HCT116 (cell line): Measurements from ENCODE around the gene FGF19. TPM values are rescaled to one million over a fixed set of nuclear protein-coding genes. Genes with fewer than 3 reads are reported as not detected.
A peak's percentile ranks its signal among the peaks of the same experiment; 100 is the strongest.

Experiments used
- ATAC-seq: fragments of 200-7000 bp; cut with Tn5 transposase; 2 replicates; pipeline ENCODE4 v1.9.1; 2020; ENCODE audit warnings: mild to moderate bottlenecking, moderate library complexity
- BruUV-seq: library from RNA; stranded (reverse); fragments of 400-500 nt; replicated peaks from 2 replicates; lab custom pipeline; 2021; lab: Mats Ljungman, UMichigan
- CTCF ChIA-PET: fragments of 300-600 bp; sonication (Branson Sonifier 250); formaldehyde crosslinking; loops from one replicate; lab custom pipeline; 2021; ENCODE audit warnings: antibody characterized with exemption; lab: Charles Lee
- POLR2A ChIA-PET: fragments of 300-600, 350-600 bp; sonication (Branson Sonifier 250); formaldehyde crosslinking; loops from one replicate; lab custom pipeline; 2021; ENCODE audit warnings: antibody characterized with exemption; lab: Charles Lee
- RAD21 ChIA-PET, 2 experiments: fragments of 300-600 bp; sonication (Branson Sonifier 250); formaldehyde crosslinking; loops; one replicate each; lab custom pipeline; 2023; ENCODE audit warnings: low total read pairs in 2 of 2; ENCODE audit not compliant: uncharacterized antibody in 2 of 2, unreplicated experiment in 2 of 2, low non-redundant PET in 1 of 2; lab: Charles Lee
- DNase-seq: peaks from one replicate; pipeline ENCODE4 v3.0.0-alpha.2; 2010; ENCODE audit warnings: low read depth, low spot score
- H2AFZ ChIP-seq: fragments of 200-600 bp; shearing (Covaris generic), sonication (generic); 2 replicates; pipeline ENCODE4 v1.6.1; 2017; ENCODE audit warnings: low read depth, mixed run types, mixed read lengths, antibody characterized with exemption, low read length; ENCODE audit not compliant: poor library complexity, severe bottlenecking
- H3K27ac ChIP-seq: 2 replicates; pipeline ENCODE4 v1.5.1; 2012; ENCODE audit warnings: low read depth, low read length
- H3K27me3 ChIP-seq: fragments of 200-600 bp; sonication (generic); 2 replicates; pipeline ENCODE4 v1.6.1; 2016; ENCODE audit warnings: mixed run types, low read length, mixed read lengths; ENCODE audit not compliant: insufficient read depth
- H3K36me3 ChIP-seq, 2 experiments: fragments of 200-500 bp in 1 of 2; fragments of 200-600 bp in 1 of 2; sonication (Bioruptor generic) in 1 of 2; sonication (generic) in 1 of 2; 2 replicates each; pipeline versions ENCODE4 v1.5.1 to v1.6.1; 2014 to 2016; ENCODE audit warnings: low read length in 2 of 2, inconsistent platforms in 1 of 2, mixed read lengths in 1 of 2, mixed run types in 1 of 2; ENCODE audit not compliant: insufficient read depth in 2 of 2, control insufficient read depth in 1 of 2
- H3K4me1 ChIP-seq, 2 experiments: fragments of 200-600 bp in 1 of 2; sonication (generic) in 1 of 2; 2 replicates each; pipeline versions ENCODE4 v1.5.1 to v1.6.1; 2012 to 2017; ENCODE audit warnings: low read length in 2 of 2, inconsistent platforms in 1 of 2, mild to moderate bottlenecking in 1 of 2, mixed read lengths in 1 of 2, mixed run types in 1 of 2, moderate library complexity in 1 of 2; ENCODE audit not compliant: insufficient read depth in 2 of 2, control insufficient read depth in 1 of 2
- H3K4me2 ChIP-seq: fragments of 200-600 bp; sonication (generic); 2 replicates; pipeline ENCODE4 v1.6.1; 2017; ENCODE audit warnings: mixed run types, low read length, mixed read lengths
- H3K4me3 ChIP-seq, 2 experiments: fragments of 200-600 bp in 1 of 2; sonication (generic) in 1 of 2; replicated peaks in 1 of 2; 2 replicates each; pipeline ENCODE4 v1.5.1; 2011 to 2016; ENCODE audit warnings: low read length in 2 of 2, control low read depth in 1 of 2, low read depth in 1 of 2, mild to moderate bottlenecking in 1 of 2, mixed read lengths in 1 of 2, mixed run types in 1 of 2
- H3K79me2 ChIP-seq: fragments of 200-600 bp; sonication (generic); 2 replicates; pipeline ENCODE4 v1.6.1; 2017; ENCODE audit warnings: mild to moderate bottlenecking, mixed run types, low read length, moderate library complexity, mixed read lengths; ENCODE audit not compliant: insufficient read depth
- H3K9ac ChIP-seq: fragments of 200-600 bp; sonication (generic); 2 replicates; pipeline ENCODE4 v1.6.1; 2016; ENCODE audit warnings: low read length, mixed read lengths
- H3K9me2 ChIP-seq: fragments of 200-600 bp; sonication (generic), shearing (Covaris generic); 2 replicates; pipeline ENCODE4 v1.6.1; 2017; ENCODE audit warnings: mixed run types, mild to moderate bottlenecking, moderate library complexity; ENCODE audit not compliant: insufficient read depth
- H3K9me3 ChIP-seq, 2 experiments: fragments of 200-500 bp in 1 of 2; fragments of 200-600 bp in 1 of 2; sonication (Bioruptor generic) in 1 of 2; sonication (generic) in 1 of 2; 2 replicates each; pipeline ENCODE4 v1.6.1; 2014 to 2017; ENCODE audit warnings: low read length in 2 of 2, mixed read lengths in 2 of 2, inconsistent platforms in 1 of 2, low read depth in 1 of 2, mild to moderate bottlenecking in 1 of 2, mixed run types in 1 of 2, moderate library complexity in 1 of 2; ENCODE audit not compliant: control insufficient read depth in 1 of 2, insufficient read depth in 1 of 2
- H4K20me1 ChIP-seq: fragments of 200-600 bp; sonication (generic), shearing (Covaris generic); 2 replicates; pipeline ENCODE4 v1.6.1; 2017; ENCODE audit warnings: mixed run types, mild to moderate bottlenecking, moderate library complexity; ENCODE audit not compliant: insufficient read depth
- CTCF ChIP-seq, 3 experiments: fragments of 200-600 bp in 1 of 3; sonication (generic) in 1 of 3; IDR thresholded peaks in 2 of 3; conservative IDR thresholded peaks in 1 of 3; 2 replicates each; pipeline ENCODE4 v1.5.1; 2012 to 2017; ENCODE audit warnings: low read depth in 2 of 3, low read length in 2 of 3, antibody characterized with exemption in 1 of 3, borderline replicate concordance in 1 of 3, control low read depth in 1 of 3, mild to moderate bottlenecking in 1 of 3, mixed read lengths in 1 of 3, mixed run types in 1 of 3, moderate library complexity in 1 of 3; ENCODE audit not compliant: insufficient read depth in 1 of 3
- POLR2A ChIP-seq: IDR thresholded peaks from 2 replicates; pipeline ENCODE4 v1.7.0; 2011; ENCODE audit warnings: borderline replicate concordance; ENCODE audit not compliant: insufficient read depth, insufficient read length; ENCODE audit errors: extremely low read depth
- RAD21 ChIP-seq: IDR thresholded peaks from 2 replicates; pipeline ENCODE4 v1.6.1; 2012; ENCODE audit warnings: low read depth, mild to moderate bottlenecking
- intact Hi-C: fragments of 100-400 bp; cut with micrococcal nuclease; formaldehyde crosslinking; loops from 2 replicates; pipeline ENCODE4 v1.10.0; 2022
- total RNA-seq: library from RNA; stranded (reverse); gene quantifications from one replicate; pipeline ENCODE4 v1.2.1, GENCODE V29; 2021; ENCODE audit not compliant: unreplicated experiment

Gene FGF19
- total RNA-seq, 1 experiment from 2014 or later: 37.5 TPM

GRCh38 chr11:69718147-69718546, 14.3 kb upstream of the FGF19 start:
- Histone ChIP-seq H3K36me3 (peaks cover 0 to 6% of the 10 kb centered on the region in 2 experiments; a peak in 1 of 4 replicates), H4K20me1 (no peaks in the 10 kb centered on the region), H3K4me1 (peaks cover 7 to 19% of the 10 kb centered on the region in 2 experiments; a peak in 3 of 4 replicates), H3K9me3 (no peaks in the 10 kb centered on the region), H3K9ac (no peak overlapping the region), H3K9me2 (no peaks in the 10 kb centered on the region), H2AFZ (no peak overlapping the region), H3K27ac (no peak overlapping the region), H3K4me3 (no peak overlapping the region), H3K27me3 (no peaks in the 10 kb centered on the region), H3K4me2 (0 out of 2 replicates have a peak overlapping the region, but pooled peaks have one; percentile 12), H3K79me2 (no peaks in the 10 kb centered on the region)
- BruUV-seq: no TSS peak
- intact Hi-C loops: loop anchor here (5.0 kb wide), 1 partner anchor 84 kb away; no protein-coding TSS in a partner anchor
- ChIA-PET RAD21 (interaction anchor here in 1 of 2 experiments (1.3 to 1.4 kb wide), 2 partner anchors 14 to 480 kb away, joined by 5 read pairs; no protein-coding TSS in a partner anchor), POLR2A (interaction anchor here (0.9 kb wide), 1 partner anchor 14 kb away, joined by 3 read pairs; no protein-coding TSS in a partner anchor), CTCF (interaction anchor here (0.7 to 1.5 kb wide), 4 partner anchors 9 to 169 kb away, joined by 3 read pairs; no protein-coding TSS in a partner anchor)
- TF ChIP-seq RAD21 (peak; percentile 73), CTCF (IDR thresholded peaks at IDR 0.05 in 2 of 3, conservative IDR thresholded peaks at IDR 0.05 in 1 of 3; ENCODE audit: borderline replicate concordance in 1 of 3, insufficient read depth in 1 of 3, low read depth in 2 of 3, low read length in 2 of 3) (peak; percentile 72 to 81 (median 78)), POLR2A (no peak)
- ATAC-seq (peak; percentile 83), DNase-seq (no peak)
